LNCaP clone FGC (cell line): ENCODE data around the gene PDHX.

Experiments used
- DNase-seq: peaks from one replicate; pipeline ENCODE4 v3.0.0-alpha.2; 2011; ENCODE audit warnings: low read depth
- H3K4me3 ChIP-seq: 2 replicates; pipeline ENCODE4 v1.5.1; 2011; ENCODE audit warnings: mild to moderate bottlenecking, low read depth, low read length, control low read depth
- CTCF ChIP-seq: IDR thresholded peaks from 2 replicates; pipeline ENCODE4 v1.5.1; 2012; ENCODE audit warnings: mild to moderate bottlenecking; ENCODE audit not compliant: control insufficient read depth, insufficient read depth; ENCODE audit errors: extremely low read depth

PDHX gene

GRCh38 chr11:34929794-34930763 lies 13.7 kb downstream of the PDHX start:
- DNase-seq, result no peak
- no peak for TF ChIP-seq CTCF
- no peak overlapping the region for H3K4me3 ChIP-seq

- no peak overlapping the region for H3K4me3 ChIP-seq
- DNase-seq, result no peak
- no peak for TF ChIP-seq CTCF
Observed at GRCh38 chr11:34936945-34937629, 20.7 kb downstream of the PDHX start.

- no peak overlapping the region for H3K4me3 ChIP-seq
- TF ChIP-seq CTCF, result no peak
- no peak for DNase-seq
Observed at GRCh38 chr11:34938611-34939010, 22.2 kb downstream of the PDHX start.

DNA sequence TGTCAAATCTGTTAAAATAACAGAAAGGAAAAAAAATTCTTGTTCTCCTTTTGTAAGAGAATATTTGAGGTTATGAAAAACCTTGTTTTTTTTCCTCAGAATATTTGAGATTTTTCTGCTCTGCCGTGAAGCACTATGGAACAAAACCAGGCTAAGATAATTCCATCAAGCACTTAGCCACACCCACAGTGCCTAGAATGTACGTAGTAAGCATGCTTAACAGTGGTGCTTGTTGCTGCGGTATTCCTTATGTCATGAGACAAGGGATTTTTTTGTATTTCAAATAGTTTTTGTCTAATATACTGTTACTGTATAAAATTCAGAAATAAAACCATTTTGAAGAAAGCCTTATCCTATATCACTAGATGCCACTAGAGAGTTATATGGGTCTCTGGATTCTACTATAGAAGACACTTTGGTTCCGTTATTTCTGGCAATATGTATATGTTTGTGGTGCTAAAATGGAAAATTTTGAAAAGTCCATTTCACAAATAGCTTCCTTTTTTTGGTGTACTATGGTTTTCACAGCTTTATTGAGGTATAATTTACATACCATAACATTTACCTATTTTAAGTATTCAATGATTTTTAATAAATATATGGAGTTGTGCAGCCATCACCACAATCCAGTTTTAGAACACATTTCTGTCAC lies 23.7 kb downstream of the PDHX start:
- no peak overlapping the region for H3K4me3 ChIP-seq
- no peak for DNase-seq
- no peak for TF ChIP-seq CTCF

- no peak for TF ChIP-seq CTCF
- no peak for DNase-seq
- no peak overlapping the region for H3K4me3 ChIP-seq
Observed at GRCh38 chr11:34941688-34942087, 25.3 kb downstream of the PDHX start.

GRCh38 chr11:34944692-34945091 lies 28.3 kb downstream of the PDHX start:
- H3K4me3 ChIP-seq, result no peak overlapping the region
- no peak for DNase-seq
- TF ChIP-seq CTCF, result no peak
